Measurements from ENCODE around the gene ZNF451.

ZNF451 gene

GRCh38 chr6:57162028-57162427 is 72.0 kb downstream of the ZNF451 start:
- DNase-seq (ENCODE audit: low spot score) = no peak

GRCh38 chr6:57162516-57162915 is 72.5 kb downstream of the ZNF451 start:
- no peak for DNase-seq (ENCODE audit: low spot score)

GRCh38 chr6:57163956-57164355 is 74.0 kb downstream of the ZNF451 start:
- DNase-seq (ENCODE audit: low spot score) = no peak

GRCh38 chr6:57165080-57165479 is 75.1 kb downstream of the ZNF451 start:
- DNase-seq (ENCODE audit: low spot score) = no peak

- DNase-seq (ENCODE audit: low spot score) = peak; percentile 85
Measured at GRCh38 chr6:57172136-57173055, 82.4 kb downstream of the ZNF451 start, which contains the start of gene BAG2. Gene BAG2 (plus strand): TSS chr6:57172326. CDS start chr6:57172698, 372 bp downstream.

GRCh38 chr6:57173056-57173885 is 83.3 kb downstream of the ZNF451 start:
- peak; percentile 29 for DNase-seq (ENCODE audit: low spot score)

GRCh38 chr6:57173886-57174510 is 84.0 kb downstream of the ZNF451 start:
- DNase-seq (ENCODE audit: low spot score) = peak; percentile 24

- DNase-seq (ENCODE audit: low spot score) = no peak
Measured at GRCh38 chr6:57174511-57174907, 84.5 kb downstream of the ZNF451 start.

DNA sequence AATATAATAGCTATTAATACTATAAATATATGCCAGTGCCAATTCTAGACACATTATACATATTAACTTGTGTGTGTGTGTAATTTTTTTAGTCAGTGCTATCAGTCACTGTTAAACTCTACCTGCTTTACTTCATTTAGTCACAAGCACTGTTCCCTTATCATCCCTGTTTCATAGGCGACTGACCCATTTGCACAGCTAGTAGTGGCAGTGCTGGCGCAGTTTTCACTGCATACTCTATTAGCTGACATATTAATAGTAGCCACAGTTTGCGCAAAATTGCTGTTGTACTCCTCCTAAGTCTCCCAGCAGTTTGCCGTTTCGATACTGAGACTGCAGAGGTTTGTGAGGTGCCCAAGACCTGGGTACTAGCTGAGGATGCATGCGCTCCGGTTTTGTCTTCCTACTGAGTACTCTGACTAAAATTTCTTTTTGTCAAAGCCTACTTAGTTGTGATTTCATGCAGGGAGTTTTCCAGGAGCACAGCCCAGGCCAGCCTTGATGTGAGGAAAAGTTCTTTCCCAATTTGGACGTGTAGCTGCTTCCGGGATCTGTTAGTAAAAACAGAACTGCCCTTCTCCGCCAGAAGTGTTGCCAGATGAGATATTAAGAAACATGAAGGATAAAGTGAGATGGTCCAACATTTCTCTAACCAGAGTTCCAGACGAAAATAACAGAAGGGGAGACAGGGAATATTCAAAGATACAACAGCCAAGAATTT is 87.7 kb downstream of the ZNF451 start:
- DNase-seq (ENCODE audit: low spot score) = no peak

- DNase-seq (ENCODE audit: low spot score) = no peak
Measured at GRCh38 chr6:57180596-57180995, 90.6 kb downstream of the ZNF451 start.

GRCh38 chr6:57182017-57182432 is 92.0 kb downstream of the ZNF451 start:
- no peak for DNase-seq (ENCODE audit: low spot score)

DNA sequence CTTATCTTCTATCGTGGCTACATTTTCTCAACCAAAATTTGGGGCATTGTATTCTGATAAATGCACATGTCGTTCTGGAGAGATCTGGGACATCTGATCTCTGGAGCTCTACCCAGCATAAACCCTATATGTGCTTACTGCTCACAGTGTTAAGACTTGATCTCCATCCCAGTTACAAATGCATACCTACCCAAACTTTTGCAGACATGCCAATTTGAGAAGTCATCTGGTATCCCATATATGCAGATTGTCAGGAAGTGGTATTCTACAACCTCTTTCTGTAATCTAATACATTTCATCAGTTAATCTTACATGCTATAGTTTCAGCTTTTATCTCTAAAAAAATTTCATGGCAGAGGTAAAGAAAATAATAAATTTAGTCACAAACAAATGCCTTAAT is 93.3 kb downstream of the ZNF451 start:
- no peak for DNase-seq (ENCODE audit: low spot score)

DNA sequence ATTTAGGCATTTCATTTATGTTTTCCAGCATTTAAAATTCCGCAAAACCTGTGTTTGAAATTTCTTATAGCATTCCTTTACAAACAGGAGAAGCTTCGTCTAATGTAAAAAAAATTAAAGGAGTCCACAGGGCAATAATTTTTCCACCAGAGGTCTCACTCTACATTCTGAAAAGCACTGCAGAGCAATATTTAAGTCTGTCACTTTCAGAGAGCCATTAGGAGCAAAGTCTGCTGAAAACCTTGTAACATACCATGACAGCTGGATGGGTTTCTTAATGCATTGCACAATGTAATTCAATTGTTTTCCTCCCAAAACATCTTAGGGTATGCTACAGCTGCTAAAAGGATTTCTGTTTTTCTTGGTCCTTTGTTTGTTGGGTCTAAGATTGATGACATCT is 100.2 kb downstream of the ZNF451 start:
- no peak for DNase-seq (ENCODE audit: low spot score)

GRCh38 chr6:57193177-57193576 is 103.2 kb downstream of the ZNF451 start:
- DNase-seq (ENCODE audit: low spot score) = no peak

- DNase-seq (ENCODE audit: low spot score) = no peak
Measured at GRCh38 chr6:57195457-57195856, 105.5 kb downstream of the ZNF451 start.

DNA sequence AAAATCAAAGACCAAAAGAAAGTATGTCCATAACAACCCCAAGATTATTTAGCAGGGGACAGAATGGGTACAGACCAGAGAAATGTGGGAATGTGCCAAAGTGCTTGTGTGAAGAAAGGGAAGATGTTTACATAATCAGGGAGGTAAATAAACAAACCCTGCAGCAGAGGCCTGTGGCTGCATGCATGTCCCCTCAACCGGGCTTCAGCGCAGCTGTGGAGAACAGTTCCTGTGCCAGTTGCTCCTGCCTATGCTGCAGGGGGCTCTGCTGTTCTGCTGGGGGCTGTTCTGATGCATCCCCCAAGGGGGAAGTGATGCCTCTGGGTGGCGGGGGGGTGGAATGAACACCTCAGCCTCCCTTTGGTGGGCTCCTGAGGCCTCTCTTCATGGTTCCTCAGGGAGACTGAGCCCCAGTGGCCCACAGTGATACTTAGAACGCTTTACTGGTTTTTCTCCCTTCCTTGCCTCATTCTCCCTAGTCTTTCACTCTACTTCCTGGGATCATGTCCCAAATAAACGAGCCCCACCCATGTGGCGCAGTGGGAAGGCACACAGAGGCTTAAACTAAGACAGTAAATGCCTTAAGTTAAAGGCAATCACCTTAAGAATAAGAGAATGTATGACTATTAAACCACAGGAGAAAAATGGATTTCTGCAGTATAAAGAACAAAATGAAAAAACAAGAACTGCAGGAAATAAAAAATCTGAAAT is 109.1 kb downstream of the ZNF451 start:
- DNase-seq (ENCODE audit: low spot score) = peak; percentile 22

- no peak for DNase-seq (ENCODE audit: low spot score)
Measured at GRCh38 chr6:57201718-57202117, 111.7 kb downstream of the ZNF451 start.

GRCh38 chr6:57205550-57206328 is 115.8 kb downstream of the ZNF451 start:
- DNase-seq (ENCODE audit: low spot score) = no peak

GRCh38 chr6:57207141-57207540 is 117.2 kb downstream of the ZNF451 start:
- no peak for DNase-seq (ENCODE audit: low spot score)

- no peak for DNase-seq (ENCODE audit: low spot score)
Measured at GRCh38 chr6:57207872-57208271, 117.9 kb downstream of the ZNF451 start.

Data from iPS-NIHi11 (cell line).